OCI-LY7 (cell line): ENCODE measurements around the gene RTN4IP1. TPM values are rescaled to one million over a fixed set of nuclear protein-coding genes. Genes with fewer than 3 reads are reported as not detected.

ENCODE experiments used
- BruUV-seq: library from RNA; stranded (reverse); fragments of 400-500 nt; replicated peaks from 2 replicates; lab custom pipeline; 2021; lab: Mats Ljungman, UMichigan
- CTCF ChIA-PET: fragments of 300-600 bp; sonication (Branson Sonifier 250); formaldehyde crosslinking; loops from one replicate; lab custom pipeline; 2022; ENCODE audit warnings: antibody characterized with exemption; ENCODE audit not compliant: unreplicated experiment; lab: Charles Lee
- POLR2A ChIA-PET: fragments of 300-600 bp; sonication (Branson Sonifier 250); formaldehyde crosslinking; loops from one replicate; lab custom pipeline; 2022; ENCODE audit warnings: antibody characterized with exemption; lab: Charles Lee
- DNase-seq: peaks from one replicate; pipeline ENCODE4 v3.0.0-alpha.2; 2015; ENCODE audit warnings: low spot score
- H2AFZ ChIP-seq: fragments of 200-600 bp; sonication (generic), shearing (Covaris generic); 2 replicates; pipeline ENCODE4 v1.6.1; 2014; ENCODE audit warnings: mild to moderate bottlenecking, antibody characterized with exemption, low read length, moderate library complexity
- H3K27ac ChIP-seq: fragments of 200-600 bp; sonication (generic); 2 replicates; pipeline ENCODE4 v1.5.1; 2014; ENCODE audit warnings: mixed run types, low read depth, mild to moderate bottlenecking, moderate library complexity, low read length, inconsistent platforms; ENCODE audit not compliant: poor library complexity, severe bottlenecking
- H3K36me3 ChIP-seq: fragments of 200-600 bp; sonication (generic); 2 replicates; pipeline ENCODE4 v1.6.1; 2014; ENCODE audit warnings: mild to moderate bottlenecking, antibody characterized with exemption, low read length, moderate library complexity, mixed read lengths; ENCODE audit not compliant: insufficient read depth
- H3K4me1 ChIP-seq: fragments of 200-600 bp; sonication (generic); 2 replicates; pipeline ENCODE4 v1.5.1; 2014; ENCODE audit warnings: mild to moderate bottlenecking, low read length; ENCODE audit not compliant: insufficient read depth, poor library complexity, severe bottlenecking
- H3K4me2 ChIP-seq: fragments of 200-600 bp; sonication (generic); 2 replicates; pipeline ENCODE4 v1.6.1; 2014; ENCODE audit warnings: mild to moderate bottlenecking, low read length
- H3K4me3 ChIP-seq: fragments of 200-600 bp; sonication (generic); 2 replicates; pipeline ENCODE4 v1.5.1; 2014; ENCODE audit warnings: mild to moderate bottlenecking, low read depth, low read length; ENCODE audit not compliant: poor library complexity, severe bottlenecking
- H3K79me2 ChIP-seq: fragments of 200-600 bp; sonication (generic); 2 replicates; pipeline ENCODE4 v1.6.1; 2016; ENCODE audit warnings: low read depth, mild to moderate bottlenecking, low read length, moderate library complexity, mixed read lengths; ENCODE audit not compliant: insufficient read depth
- H3K9me2 ChIP-seq: fragments of 200-600 bp; sonication (generic); 2 replicates; pipeline ENCODE4 v1.6.1; 2016; ENCODE audit warnings: mild to moderate bottlenecking, low read length, mixed read lengths; ENCODE audit not compliant: insufficient read depth
- H3K9me3 ChIP-seq: fragments of 200-600 bp; sonication (generic); 2 replicates; pipeline ENCODE4 v1.6.1; 2014; ENCODE audit warnings: mild to moderate bottlenecking, mixed run types, low read length, mixed read lengths
- H4K20me1 ChIP-seq: fragments of 200-600 bp; sonication (generic); 2 replicates; pipeline ENCODE4 v1.6.1; 2014; ENCODE audit warnings: mild to moderate bottlenecking, antibody characterized with exemption, low read length, moderate library complexity, mixed read lengths; ENCODE audit not compliant: insufficient read depth
- EZH2phosphoT487 ChIP-seq: fragments of 200-600 bp; sonication (generic); IDR thresholded peaks from 2 replicates; pipeline ENCODE4 v1.6.1; 2018; ENCODE audit warnings: low read depth, borderline replicate concordance, mild to moderate bottlenecking, mixed run types, antibody characterized with exemption, low read length, moderate library complexity, mixed read lengths
- intact Hi-C: fragments of 100-400 bp; cut with micrococcal nuclease; formaldehyde crosslinking; loops from one replicate; pipeline ENCODE4 v1.10.0; 2022; ENCODE audit not compliant: unreplicated experiment
- total RNA-seq, 2 experiments: library from RNA; depleted of rRNA in 1 of 2; stranded (reverse); fragments of >200 nt in 1 of 2; shearing (Covaris generic) in 1 of 2; gene quantifications; 2 replicates each; pipeline ENCODE4 v1.2.3, GENCODE V29; 2014 to 2022
- TF ChIP-seq, protein P1 (sequence below): fragments of 200-600 bp; sonication (generic); conservative IDR thresholded peaks from 2 replicates; pipeline ENCODE4 v1.5.1; 2014; ENCODE audit warnings: mild to moderate bottlenecking, antibody characterized with exemption, low read length, moderate library complexity, mixed read lengths

Gene RTN4IP1
- total RNA-seq, 2 experiments from 2014 or later, result 25.2 to 51.4 TPM

DNA sequence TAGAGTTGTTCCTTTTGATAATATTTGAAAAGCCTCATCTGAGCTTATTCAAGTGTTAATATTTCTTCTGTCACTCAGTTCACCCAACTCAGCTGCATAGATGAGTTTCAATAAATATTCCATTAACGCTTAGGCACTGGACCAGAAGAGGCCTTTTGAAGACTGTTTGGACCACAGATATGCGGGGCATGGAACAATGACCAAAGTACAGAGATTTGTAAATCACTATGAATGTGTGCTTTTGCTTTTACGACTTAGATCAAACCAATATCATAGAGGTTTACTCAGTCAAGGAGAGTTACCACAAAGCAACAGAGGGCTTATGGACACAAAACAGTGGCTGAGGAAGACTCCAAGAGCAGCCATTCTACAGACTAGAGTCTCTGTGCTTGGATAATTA is 99.9 kb downstream of the RTN4IP1 start:
- no peak for DNase-seq
- intact Hi-C loops, result no loop called here
- no peak overlapping the region for H3K4me3 ChIP-seq

DNA sequence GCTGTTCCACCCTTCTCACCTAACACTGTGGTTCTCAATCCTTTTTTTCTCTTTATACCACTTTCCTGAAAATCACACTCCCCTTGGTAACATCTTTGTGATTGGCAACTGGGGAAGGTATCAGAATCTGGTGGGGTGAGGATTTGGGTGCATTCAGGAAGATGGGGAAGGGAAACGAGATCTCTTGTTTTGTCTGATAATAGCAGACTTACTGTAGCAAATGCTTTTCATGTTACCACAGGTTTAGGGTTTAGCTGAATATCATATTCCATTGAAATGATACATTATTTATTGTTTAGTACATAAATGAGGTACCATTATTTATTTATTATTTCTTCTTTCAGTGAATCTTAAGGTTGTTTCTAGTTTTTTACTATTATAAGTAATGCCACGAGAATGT is 100.8 kb downstream of the RTN4IP1 start:
- Histone ChIP-seq H2AFZ (no peak overlapping the region), H3K9me2 (no peaks in the 10 kb centered on the region), H3K4me2 (no peak overlapping the region), H3K4me1 (peaks cover 27% of the 10 kb centered on the region), H3K36me3 (peaks cover 82% of the 10 kb centered on the region), H3K79me2 (peaks cover 49% of the 10 kb centered on the region), H3K9me3 (no peaks in the 10 kb centered on the region), H4K20me1 (0 out of 2 replicates have a peak, but pooled peaks cover 9% of the 10 kb centered on the region), H3K27ac (no peak overlapping the region), H3K4me3 (no peak overlapping the region)
- ChIA-PET POLR2A (interaction anchor here (0.6 kb wide), 1 partner anchor 176 kb away, joined by 5 read pairs; no protein-coding TSS in a partner anchor), CTCF (no interaction called here)
- BruUV-seq, result no TSS peak
- TF ChIP-seq, protein P1, sequence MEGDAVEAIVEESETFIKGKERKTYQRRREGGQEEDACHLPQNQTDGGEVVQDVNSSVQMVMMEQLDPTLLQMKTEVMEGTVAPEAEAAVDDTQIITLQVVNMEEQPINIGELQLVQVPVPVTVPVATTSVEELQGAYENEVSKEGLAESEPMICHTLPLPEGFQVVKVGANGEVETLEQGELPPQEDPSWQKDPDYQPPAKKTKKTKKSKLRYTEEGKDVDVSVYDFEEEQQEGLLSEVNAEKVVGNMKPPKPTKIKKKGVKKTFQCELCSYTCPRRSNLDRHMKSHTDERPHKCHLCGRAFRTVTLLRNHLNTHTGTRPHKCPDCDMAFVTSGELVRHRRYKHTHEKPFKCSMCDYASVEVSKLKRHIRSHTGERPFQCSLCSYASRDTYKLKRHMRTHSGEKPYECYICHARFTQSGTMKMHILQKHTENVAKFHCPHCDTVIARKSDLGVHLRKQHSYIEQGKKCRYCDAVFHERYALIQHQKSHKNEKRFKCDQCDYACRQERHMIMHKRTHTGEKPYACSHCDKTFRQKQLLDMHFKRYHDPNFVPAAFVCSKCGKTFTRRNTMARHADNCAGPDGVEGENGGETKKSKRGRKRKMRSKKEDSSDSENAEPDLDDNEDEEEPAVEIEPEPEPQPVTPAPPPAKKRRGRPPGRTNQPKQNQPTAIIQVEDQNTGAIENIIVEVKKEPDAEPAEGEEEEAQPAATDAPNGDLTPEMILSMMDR, result no peak
- no peak for TF ChIP-seq EZH2phosphoT487
- intact Hi-C loops, result no loop called here
- DNase-seq, result no peak

More for the DNA sequence above, 99.9 kb downstream of the RTN4IP1 start:
- no peaks in the 10 kb centered on the region for H3K9me3 ChIP-seq
- no peak for TF ChIP-seq EZH2phosphoT487
- TF ChIP-seq, protein P1, result no peak
- ChIA-PET POLR2A (interaction anchor here (0.6 to 2.1 kb wide), 4 partner anchors 17 to 175 kb away, joined by 3 to 10 read pairs (median 4); no protein-coding TSS in a partner anchor), CTCF (no interaction called here)
- peaks cover 40% of the 10 kb centered on the region for H3K79me2 ChIP-seq
- peaks cover 91% of the 10 kb centered on the region for H3K36me3 ChIP-seq
- no peaks in the 10 kb centered on the region for H3K9me2 ChIP-seq
- H3K4me2 ChIP-seq, result no peak overlapping the region
- no peak overlapping the region for H2AFZ ChIP-seq
- peaks cover 18% of the 10 kb centered on the region for H3K4me1 ChIP-seq
- no TSS peak for BruUV-seq
- H3K27ac ChIP-seq, result no peak overlapping the region
- H4K20me1 ChIP-seq, result 0 out of 2 replicates have a peak, but pooled peaks cover 9% of the 10 kb centered on the region

DNA sequence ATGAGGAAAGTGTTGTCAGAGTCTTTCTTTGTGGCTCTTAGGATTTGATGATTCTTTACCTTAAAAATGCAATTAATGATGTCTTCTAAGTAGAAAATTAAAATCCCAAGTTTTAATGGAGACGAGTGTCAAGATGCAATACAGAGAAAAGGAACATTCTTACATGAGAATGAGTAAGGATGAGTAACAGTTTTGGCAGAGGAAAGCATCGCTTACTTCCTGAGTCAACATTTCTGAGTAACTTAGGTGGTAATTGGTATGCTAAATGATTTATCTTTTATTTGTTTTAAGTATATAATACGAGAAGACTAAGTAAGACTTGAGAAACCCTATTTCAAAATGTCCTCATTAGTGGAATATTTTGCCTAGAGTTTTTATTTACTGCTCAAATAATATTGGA is 101.3 kb downstream of the RTN4IP1 start:
- Histone ChIP-seq H4K20me1 (0 out of 2 replicates have a peak, but pooled peaks cover 9% of the 10 kb centered on the region), H2AFZ (no peak overlapping the region), H3K4me3 (no peak overlapping the region), H3K4me1 (peaks cover 33% of the 10 kb centered on the region), H3K79me2 (peaks cover 54% of the 10 kb centered on the region), H3K9me2 (no peaks in the 10 kb centered on the region), H3K4me2 (no peak overlapping the region), H3K9me3 (no peaks in the 10 kb centered on the region), H3K27ac (no peak overlapping the region), H3K36me3 (peaks cover 77% of the 10 kb centered on the region)
- BruUV-seq, result no TSS peak
- intact Hi-C loops, result no loop called here
- CTCF ChIA-PET, result no interaction called here
- DNase-seq, result no peak
- POLR2A ChIA-PET, result interaction anchor here (9.0 kb wide), 1 partner anchor 17 kb away, joined by 157 read pairs; no protein-coding TSS in a partner anchor
- TF ChIP-seq, protein P1, result no peak
- TF ChIP-seq EZH2phosphoT487, result no peak
